Thyroid gland (tissue), 4 donors: ENCODE data around the gene BLCAP.

Source experiments
- CTCF ChIP-seq, 6 experiments: fragments of 200-600 bp in 3 of 6; fragments of 450-650 bp in 3 of 6; sonication (generic) in 3 of 6; IDR thresholded peaks; one replicate each; pipeline ENCODE4 v1.5.1; 2016 to 2019; ENCODE audit warnings: antibody characterized with exemption in 6 of 6, mild to moderate bottlenecking in 2 of 6, inconsistent platforms in 1 of 6, moderate library complexity in 1 of 6
- POLR2A ChIP-seq, 2 donors: fragments of 450-650 bp; IDR thresholded peaks; one replicate each; pipeline ENCODE4 v1.6.1; 2017; ENCODE audit warnings: antibody characterized with exemption in 2 of 2, mild to moderate bottlenecking in 2 of 2, moderate library complexity in 1 of 2

- no peak for TF ChIP-seq CTCF (IDR thresholded peaks at IDR 0.05)
- no peak for TF ChIP-seq POLR2A (IDR thresholded peaks at IDR 0.05)
These were observed 17.4 kb downstream of the BLCAP start for GRCh38 chr20:37510226-37510625.
